Calu3 (cell line): ENCODE measurements around the gene VWA2. TPM values are rescaled to one million over a fixed set of nuclear protein-coding genes. Genes with fewer than 3 reads are reported as not detected.

Source experiments
- BruUV-seq: library from RNA; stranded (reverse); fragments of 400-500 nt; replicated peaks from 2 replicates; lab custom pipeline; 2021; lab: Mats Ljungman, UMichigan
- CTCF ChIA-PET: fragments of 300-600 bp; sonication (Branson Sonifier 250); formaldehyde crosslinking; loops from one replicate; lab custom pipeline; 2022; ENCODE audit warnings: antibody characterized with exemption; lab: Charles Lee
- DNase-seq: peaks from one replicate; pipeline ENCODE4 v3.0.0; 2022
- H3K27ac Mint-ChIP-seq: one replicate; pipeline ENCODE4 v1.8.0; 2022; ENCODE audit warnings: mixed read lengths; ENCODE audit not compliant: unreplicated experiment
- H3K27me3 Mint-ChIP-seq: one replicate; pipeline ENCODE4 v1.8.0; 2022; ENCODE audit warnings: mixed read lengths; ENCODE audit not compliant: unreplicated experiment
- H3K36me3 Mint-ChIP-seq: one replicate; pipeline ENCODE4 v1.8.0; 2022; ENCODE audit warnings: mild to moderate bottlenecking, moderate library complexity, mixed read lengths; ENCODE audit not compliant: insufficient read depth, unreplicated experiment
- H3K4me1 Mint-ChIP-seq: one replicate; pipeline ENCODE4 v1.8.0; 2022; ENCODE audit warnings: mild to moderate bottlenecking, low read depth, mixed read lengths; ENCODE audit not compliant: unreplicated experiment
- H3K4me3 Mint-ChIP-seq: one replicate; pipeline ENCODE4 v1.8.0; 2022; ENCODE audit warnings: mild to moderate bottlenecking, low read depth, moderate library complexity, mixed read lengths; ENCODE audit not compliant: unreplicated experiment
- H3K9me3 Mint-ChIP-seq: one replicate; pipeline ENCODE4 v1.8.0; 2022; ENCODE audit warnings: low read depth, mixed read lengths; ENCODE audit not compliant: unreplicated experiment
- CTCF ChIP-seq: fragments of 200-600 bp; IDR thresholded peaks from one replicate; pipeline ENCODE4 v1.8.0; 2022; ENCODE audit warnings: antibody characterized with exemption; ENCODE audit not compliant: unreplicated experiment
- intact Hi-C: fragments of 100-400 bp; cut with micrococcal nuclease; formaldehyde crosslinking; loops from one replicate; pipeline ENCODE4 v1.10.0; 2022; ENCODE audit not compliant: unreplicated experiment
- total RNA-seq: library from RNA; stranded (reverse); gene quantifications from 2 replicates; pipeline ENCODE4 v1.2.3, GENCODE V29; 2022

VWA2 gene
- total RNA-seq, 1 experiment from 2014 or later = 4.2 TPM

GRCh38 chr10:114259824-114260223 lies 20.8 kb downstream of the VWA2 start:
- no peak overlapping the region for H3K4me3 Mint-ChIP-seq
- H3K9me3 Mint-ChIP-seq = no peaks in the 10 kb centered on the region
- BruUV-seq = no TSS peak
- CTCF ChIA-PET = no interaction called here
- no peak for TF ChIP-seq CTCF
- DNase-seq = no peak
- H3K27me3 Mint-ChIP-seq = no peaks in the 10 kb centered on the region
- no peak overlapping the region for H3K27ac Mint-ChIP-seq
- no peaks in the 10 kb centered on the region for H3K4me1 Mint-ChIP-seq
- intact Hi-C loops = no loop called here
- H3K36me3 Mint-ChIP-seq = no peaks in the 10 kb centered on the region

GRCh38 chr10:114260366-114260765 lies 21.3 kb downstream of the VWA2 start:
- intact Hi-C loops = no loop called here
- CTCF ChIA-PET = no interaction called here
- TF ChIP-seq CTCF = no peak
- no peaks in the 10 kb centered on the region for H3K36me3 Mint-ChIP-seq
- H3K27me3 Mint-ChIP-seq = no peaks in the 10 kb centered on the region
- DNase-seq = no peak
- H3K9me3 Mint-ChIP-seq = no peaks in the 10 kb centered on the region
- H3K27ac Mint-ChIP-seq = no peak overlapping the region
- no peak overlapping the region for H3K4me3 Mint-ChIP-seq
- BruUV-seq = no TSS peak
- H3K4me1 Mint-ChIP-seq = no peaks in the 10 kb centered on the region

- BruUV-seq = no TSS peak
- CTCF ChIA-PET = no interaction called here
- H3K4me1 Mint-ChIP-seq = no peaks in the 10 kb centered on the region
- no peak overlapping the region for H3K27ac Mint-ChIP-seq
- no peaks in the 10 kb centered on the region for H3K36me3 Mint-ChIP-seq
- TF ChIP-seq CTCF = no peak
- no peak overlapping the region for H3K4me3 Mint-ChIP-seq
- no peaks in the 10 kb centered on the region for H3K27me3 Mint-ChIP-seq
- intact Hi-C loops = no loop called here
- DNase-seq = no peak
- no peaks in the 10 kb centered on the region for H3K9me3 Mint-ChIP-seq
These were observed 22.0 kb downstream of the VWA2 start for GRCh38 chr10:114261076-114261475.

GRCh38 chr10:114262496-114262895 lies 23.4 kb downstream of the VWA2 start:
- no peak overlapping the region for H3K4me3 Mint-ChIP-seq
- CTCF ChIA-PET = no interaction called here
- H3K36me3 Mint-ChIP-seq = no peaks in the 10 kb centered on the region
- H3K9me3 Mint-ChIP-seq = no peaks in the 10 kb centered on the region
- BruUV-seq = no TSS peak
- no peaks in the 10 kb centered on the region for H3K27me3 Mint-ChIP-seq
- no peak for DNase-seq
- no peak overlapping the region for H3K27ac Mint-ChIP-seq
- intact Hi-C loops = no loop called here
- H3K4me1 Mint-ChIP-seq = no peaks in the 10 kb centered on the region
- TF ChIP-seq CTCF = no peak
